ENCODE measurements around the gene ELAVL4.

- TF ChIP-seq CTCF (IDR thresholded peaks at IDR 0.05; ENCODE audit: low read depth, low read length) (no peak), POLR2A (IDR thresholded peaks at IDR 0.05; ENCODE audit: extremely low read depth, insufficient read length) (no peak), MAX (IDR thresholded peaks at IDR 0.05; ENCODE audit: low read depth, low read length) (no peak)
Observed at GRCh38 chr1:50228871-50229384, 120.2 kb downstream of the ELAVL4 start.

All from NB4 (cell line).